H9 (cell line): ENCODE measurements around the gene WDR54. TPM values are rescaled to one million over a fixed set of nuclear protein-coding genes. Genes with fewer than 3 reads are reported as not detected.

ENCODE experiments used
- DNase-seq: peaks from one replicate; pipeline ENCODE4 v3.0.0-alpha.2; 2017
- H2AFZ ChIP-seq: one replicate; pipeline ENCODE4 v1.6.1; 2013; ENCODE audit warnings: mild to moderate bottlenecking, low read length, control low read depth, moderate library complexity
- H2AK5ac ChIP-seq: 2 replicates; pipeline ENCODE4 v1.6.1; 2013; ENCODE audit warnings: low read length, control low read depth, mixed read lengths; ENCODE audit not compliant: insufficient read length
- H2BK120ac ChIP-seq: one replicate; pipeline ENCODE4 v1.6.1; 2013; ENCODE audit warnings: low read depth, mild to moderate bottlenecking, low read length, control low read depth, inconsistent platforms; ENCODE audit not compliant: poor library complexity, severe bottlenecking
- H2BK12ac ChIP-seq: 2 replicates; pipeline ENCODE4 v1.6.1; 2013; ENCODE audit warnings: low read length, control low read depth, mixed read lengths, low read depth; ENCODE audit not compliant: insufficient read length
- H2BK15ac ChIP-seq: 2 replicates; pipeline ENCODE4 v1.6.1; 2013; ENCODE audit warnings: low read depth, low read length, control low read depth
- H2BK20ac ChIP-seq: one replicate; pipeline ENCODE4 v1.6.1; 2013; ENCODE audit warnings: low read depth, mild to moderate bottlenecking, low read length, control low read depth, inconsistent platforms; ENCODE audit not compliant: poor library complexity, severe bottlenecking
- H2BK5ac ChIP-seq: 2 replicates; pipeline ENCODE4 v1.6.1; 2013; ENCODE audit warnings: low read length, control low read depth, mixed read lengths; ENCODE audit not compliant: insufficient read length
- H3K14ac ChIP-seq: 2 replicates; pipeline ENCODE4 v1.6.1; 2013; ENCODE audit warnings: low read length, control low read depth; ENCODE audit not compliant: insufficient read depth
- H3K18ac ChIP-seq: 2 replicates; pipeline ENCODE4 v1.6.1; 2013; ENCODE audit warnings: low read depth, mild to moderate bottlenecking, mixed read lengths, low read length, control low read depth; ENCODE audit not compliant: insufficient read length
- H3K23ac ChIP-seq: 2 replicates; pipeline ENCODE4 v1.6.1; 2013; ENCODE audit warnings: low read length, control low read depth, mixed read lengths, low read depth; ENCODE audit not compliant: insufficient read length
- H3K23me2 ChIP-seq: 2 replicates; pipeline ENCODE4 v1.6.1; 2013; ENCODE audit warnings: low read depth, mild to moderate bottlenecking, mixed read lengths, low read length, control low read depth; ENCODE audit not compliant: insufficient read length, poor library complexity, severe bottlenecking
- H3K27ac ChIP-seq: 2 replicates; pipeline ENCODE4 v1.5.1; 2013; ENCODE audit warnings: low read length, control low read depth, mixed read lengths, low read depth; ENCODE audit not compliant: insufficient read length
- H3K27me3 ChIP-seq: 2 replicates; pipeline ENCODE4 v1.6.1; 2013; ENCODE audit warnings: low read length, control low read depth, inconsistent platforms; ENCODE audit not compliant: insufficient read depth
- H3K4ac ChIP-seq: 2 replicates; pipeline ENCODE4 v1.6.1; 2013; ENCODE audit warnings: low read depth, mild to moderate bottlenecking, control low read depth, inconsistent platforms, low read length, moderate library complexity
- H3K4me1 ChIP-seq: 2 replicates; pipeline ENCODE4 v1.6.1; 2013; ENCODE audit warnings: low read length, control low read depth, inconsistent platforms; ENCODE audit not compliant: insufficient read depth
- H3K4me2 ChIP-seq: 2 replicates; pipeline ENCODE4 v1.6.1; 2013; ENCODE audit warnings: low read length, control low read depth, mixed read lengths; ENCODE audit not compliant: insufficient read length, insufficient read depth
- H3K56ac ChIP-seq: 2 replicates; pipeline ENCODE4 v1.6.1; 2013; ENCODE audit warnings: low read depth, mild to moderate bottlenecking, mixed read lengths, low read length, control low read depth; ENCODE audit not compliant: insufficient read length
- H3K79me1 ChIP-seq: 2 replicates; pipeline ENCODE4 v1.6.1; 2013; ENCODE audit warnings: low read depth, mild to moderate bottlenecking, moderate library complexity, low read length, control low read depth, inconsistent platforms; ENCODE audit not compliant: insufficient read depth, poor library complexity, severe bottlenecking
- H3K79me2 ChIP-seq: 2 replicates; pipeline ENCODE4 v1.6.1; 2013; ENCODE audit warnings: low read length, control low read depth, inconsistent platforms; ENCODE audit not compliant: insufficient read depth
- H3K9ac ChIP-seq: 2 replicates; pipeline ENCODE4 v1.6.1; 2013; ENCODE audit warnings: low read length, control low read depth, mixed read lengths; ENCODE audit not compliant: insufficient read length; ENCODE audit errors: extremely low read depth
- H3K9me3 ChIP-seq: one replicate; pipeline ENCODE4 v1.6.1; 2013; ENCODE audit warnings: low read depth, low read length, inconsistent platforms; ENCODE audit not compliant: control insufficient read depth
- H3T11ph ChIP-seq: one replicate; pipeline ENCODE4 v1.6.1; 2013; ENCODE audit warnings: mild to moderate bottlenecking, low read length, control low read depth, inconsistent platforms
- H4K20me1 ChIP-seq: one replicate; pipeline ENCODE4 v1.6.1; 2013; ENCODE audit not compliant: control insufficient read depth, insufficient read length, insufficient read depth
- H4K5ac ChIP-seq: 2 replicates; pipeline ENCODE4 v1.6.1; 2013; ENCODE audit warnings: low read depth, mild to moderate bottlenecking, mixed read lengths, low read length, control low read depth; ENCODE audit not compliant: insufficient read length
- H4K8ac ChIP-seq: replicated peaks from 2 replicates; pipeline ENCODE4 v1.6.1; 2013; ENCODE audit warnings: low read length, control low read depth, mixed read lengths, low read depth; ENCODE audit not compliant: insufficient read length
- H4K91ac ChIP-seq: 2 replicates; pipeline ENCODE4 v1.6.1; 2013; ENCODE audit warnings: low read depth, mild to moderate bottlenecking, moderate library complexity, mixed read lengths, low read length, control low read depth; ENCODE audit not compliant: insufficient read length
- H3K27ac Mint-ChIP-seq, 3 experiments: 2 replicates in 2 of 3; 3 replicates in 1 of 3; pipeline ENCODE4 v1.8.0; 2020 to 2021; ENCODE audit warnings: mixed read lengths in 3 of 3, mild to moderate bottlenecking in 1 of 3, moderate library complexity in 1 of 3
- H3K27me3 Mint-ChIP-seq: 2 replicates; pipeline ENCODE4 v1.8.0; 2021; ENCODE audit warnings: low read depth, mild to moderate bottlenecking, moderate library complexity, mixed read lengths
- H3K36me3 Mint-ChIP-seq, 3 experiments: 2 replicates in 2 of 3; 3 replicates in 1 of 3; pipeline ENCODE4 v1.8.0; 2020 to 2021; ENCODE audit warnings: low read depth in 3 of 3, mixed read lengths in 3 of 3; ENCODE audit not compliant: insufficient read depth in 1 of 3
- H3K4me1 Mint-ChIP-seq, 2 experiments: 2 replicates each; pipeline ENCODE4 v1.8.0; 2020; ENCODE audit warnings: mixed read lengths in 2 of 2
- H3K4me3 Mint-ChIP-seq, 2 experiments: 2 replicates in 1 of 2; 3 replicates in 1 of 2; pipeline ENCODE4 v1.8.0; 2020 to 2021; ENCODE audit warnings: mild to moderate bottlenecking in 2 of 2, mixed read lengths in 2 of 2, moderate library complexity in 1 of 2
- H3K9me3 Mint-ChIP-seq, 2 experiments: 2 replicates in 1 of 2; 3 replicates in 1 of 2; pipeline ENCODE4 v1.8.0; 2020; ENCODE audit warnings: mild to moderate bottlenecking in 2 of 2, mixed read lengths in 2 of 2, moderate library complexity in 1 of 2
- CTCF ChIP-seq: fragments of 200-600 bp; sonication (generic); conservative IDR thresholded peaks from 3 replicates; pipeline ENCODE4 v1.8.0; 2021; ENCODE audit warnings: antibody characterized with exemption, mild to moderate bottlenecking
- WGBS: extraction: QIAGEN DNeasy Blood & Tissue Kit; methylation state at CpG from one replicate; pipeline ENCODE4 v1.1.7; 2013; ENCODE audit warnings: missing lambda C conversion rate, low lambda C conversion rate, mixed read lengths; ENCODE audit not compliant: insufficient read length; ENCODE audit errors: extremely low coverage; 5-methylcytosine and 5-hydroxymethylcytosine counted together
- total RNA-seq: library from RNA; stranded (reverse); gene quantifications from 2 replicates; pipeline ENCODE4 v1.2.1, GENCODE V29; 2021

The WDR54 gene
- total RNA-seq, 1 experiment from 2014 or later = 66.4 TPM

GRCh38 chr2:74418312-74418711, 3.2 kb upstream of the WDR54 start:
- Histone ChIP-seq H2AK5ac (no peak overlapping the region), H3K27me3 (no peaks in the 10 kb centered on the region), H3K4me1 (no peaks in the 10 kb centered on the region), H4K20me1 (no peaks in the 10 kb centered on the region), H3K27ac (no peak overlapping the region), H2AFZ (no peak overlapping the region), H4K5ac (no peak overlapping the region), H3T11ph (no peak overlapping the region), H3K79me1 (no peaks in the 10 kb centered on the region), H2BK5ac (no peak overlapping the region), H2BK20ac (no peak overlapping the region), H2BK12ac (no peak overlapping the region), H3K9ac (no peak overlapping the region), H4K8ac (no peak overlapping the region), H4K91ac (no peak overlapping the region), H3K56ac (no peak overlapping the region), H3K4ac (no peak overlapping the region), H3K23ac (no peak overlapping the region), H2BK15ac (no peak overlapping the region), H3K14ac (no peak overlapping the region), H3K79me2 (no peaks in the 10 kb centered on the region), H3K23me2 (peaks cover 9% of the 10 kb centered on the region), H2BK120ac (no peak overlapping the region), H3K4me2 (no peak overlapping the region), H3K18ac (no peak overlapping the region), H3K9me3 (no peaks in the 10 kb centered on the region)
- Mint-ChIP-seq H3K27me3 (peaks cover 35% of the 10 kb centered on the region), H3K27ac (no peak overlapping the region), H3K36me3 (peaks cover 0 to 7% (median 0%) of the 10 kb centered on the region in 3 experiments; a peak in 6 of 7 replicates), H3K4me1 (peaks cover 8 to 25% of the 10 kb centered on the region in 2 experiments), H3K4me3 (no peak overlapping the region), H3K9me3 (no peaks in the 10 kb centered on the region; a peak in 1 of 5 replicates)
- no CpG with 5 or more reads among the region's 27 CpGs for WGBS
- TF ChIP-seq CTCF = no peak
- DNase-seq = no peak
